WERI-Rb-1 (cell line): ENCODE data around the gene CHURC1.

Experiments
- DNase-seq: peaks from one replicate; pipeline ENCODE4 v3.0.0-alpha.2; 2020
- H3K27ac ChIP-seq: fragments of 250-450 bp; sonication (Bioruptor Pico); 2 replicates; pipeline ENCODE4 v1.5.1; 2020; ENCODE audit warnings: mild to moderate bottlenecking, moderate library complexity
- H3K27me3 ChIP-seq: fragments of 250-450 bp; sonication (Bioruptor Pico); 2 replicates; pipeline ENCODE4 v1.5.1; 2021; ENCODE audit warnings: mild to moderate bottlenecking, low read depth, moderate library complexity; ENCODE audit not compliant: insufficient read depth, severe bottlenecking
- H3K36me3 ChIP-seq: fragments of 250-450 bp; sonication (Bioruptor Pico); 2 replicates; pipeline ENCODE4 v1.5.1; 2020; ENCODE audit warnings: mild to moderate bottlenecking, moderate library complexity
- H3K4me3 ChIP-seq: 2 replicates; pipeline ENCODE4 v1.5.1; 2011; ENCODE audit warnings: low read depth, mild to moderate bottlenecking, control low read depth, low read length
- H3K9me3 ChIP-seq: fragments of 250-450 bp; sonication (Bioruptor Pico); 2 replicates; pipeline ENCODE4 v1.5.1; 2021; ENCODE audit warnings: mild to moderate bottlenecking, moderate library complexity; ENCODE audit not compliant: severe bottlenecking
- TF ChIP-seq, protein P1 (sequence below): IDR thresholded peaks from 2 replicates; pipeline ENCODE4 v1.5.1; 2011; ENCODE audit warnings: low read depth, mild to moderate bottlenecking, control low read depth, inconsistent platforms, low read length

CHURC1 gene

GRCh38 chr14:64939817-64940190, 25.5 kb downstream of the CHURC1 start:
- Histone ChIP-seq H3K27ac (no peak overlapping the region), H3K4me3 (no peak overlapping the region), H3K9me3 (no peaks in the 10 kb centered on the region), H3K27me3 (no peaks in the 10 kb centered on the region), H3K36me3 (no peaks in the 10 kb centered on the region)
- DNase-seq = no peak
- TF ChIP-seq, protein P1, sequence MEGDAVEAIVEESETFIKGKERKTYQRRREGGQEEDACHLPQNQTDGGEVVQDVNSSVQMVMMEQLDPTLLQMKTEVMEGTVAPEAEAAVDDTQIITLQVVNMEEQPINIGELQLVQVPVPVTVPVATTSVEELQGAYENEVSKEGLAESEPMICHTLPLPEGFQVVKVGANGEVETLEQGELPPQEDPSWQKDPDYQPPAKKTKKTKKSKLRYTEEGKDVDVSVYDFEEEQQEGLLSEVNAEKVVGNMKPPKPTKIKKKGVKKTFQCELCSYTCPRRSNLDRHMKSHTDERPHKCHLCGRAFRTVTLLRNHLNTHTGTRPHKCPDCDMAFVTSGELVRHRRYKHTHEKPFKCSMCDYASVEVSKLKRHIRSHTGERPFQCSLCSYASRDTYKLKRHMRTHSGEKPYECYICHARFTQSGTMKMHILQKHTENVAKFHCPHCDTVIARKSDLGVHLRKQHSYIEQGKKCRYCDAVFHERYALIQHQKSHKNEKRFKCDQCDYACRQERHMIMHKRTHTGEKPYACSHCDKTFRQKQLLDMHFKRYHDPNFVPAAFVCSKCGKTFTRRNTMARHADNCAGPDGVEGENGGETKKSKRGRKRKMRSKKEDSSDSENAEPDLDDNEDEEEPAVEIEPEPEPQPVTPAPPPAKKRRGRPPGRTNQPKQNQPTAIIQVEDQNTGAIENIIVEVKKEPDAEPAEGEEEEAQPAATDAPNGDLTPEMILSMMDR = no peak

GRCh38 chr14:64940336-64940910, 26.2 kb downstream of the CHURC1 start:
- Histone ChIP-seq H3K27ac (no peak overlapping the region), H3K36me3 (no peaks in the 10 kb centered on the region), H3K27me3 (no peaks in the 10 kb centered on the region), H3K9me3 (no peaks in the 10 kb centered on the region), H3K4me3 (no peak overlapping the region)
- TF ChIP-seq, protein P1 = no peak
- no peak for DNase-seq

DNA sequence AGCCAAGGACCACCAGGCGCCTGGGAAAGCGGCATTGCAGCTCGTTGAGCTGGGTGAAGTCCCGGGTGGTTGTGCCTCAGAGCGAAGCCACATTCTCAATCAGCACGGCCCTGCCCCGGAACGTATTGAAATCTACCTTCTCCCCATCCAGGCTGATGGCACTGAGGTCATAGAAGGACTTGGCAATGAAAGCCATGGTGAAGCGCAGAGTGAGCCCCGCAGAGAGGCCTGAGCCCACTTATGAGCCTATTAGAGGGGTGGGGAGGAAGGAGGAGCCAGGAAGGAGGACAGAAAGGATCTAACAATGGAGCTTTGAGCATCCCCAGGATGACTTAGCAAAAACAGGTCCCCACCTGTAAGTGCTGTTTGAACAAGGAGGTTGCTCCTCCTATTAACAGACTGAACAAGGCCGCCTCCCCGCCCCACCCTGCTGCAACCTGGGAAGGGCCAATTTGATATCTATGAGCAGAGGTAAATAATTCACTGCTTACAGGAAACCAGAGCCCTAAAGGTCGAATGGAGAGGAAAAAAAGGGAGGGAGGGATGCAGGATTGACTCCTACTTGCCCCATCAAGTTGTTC, 28.4 kb downstream of the CHURC1 start, which contains the start of gene GPX2:
Gene GPX2 (minus strand): TSS at position 215 of the 581 bp plus-strand sequence. CDS start 19 bp downstream, at position 196.
- Histone ChIP-seq H3K4me3 (no peak within 1 kb of the TSS), H3K36me3 (no peaks in the 10 kb centered on the region), H3K9me3 (no peaks in the 10 kb centered on the region), H3K27me3 (no peaks in the 10 kb centered on the region), H3K27ac (no peak within 1 kb of the TSS)
- DNase-seq = no peak
- TF ChIP-seq, protein P1 = no peak

DNA sequence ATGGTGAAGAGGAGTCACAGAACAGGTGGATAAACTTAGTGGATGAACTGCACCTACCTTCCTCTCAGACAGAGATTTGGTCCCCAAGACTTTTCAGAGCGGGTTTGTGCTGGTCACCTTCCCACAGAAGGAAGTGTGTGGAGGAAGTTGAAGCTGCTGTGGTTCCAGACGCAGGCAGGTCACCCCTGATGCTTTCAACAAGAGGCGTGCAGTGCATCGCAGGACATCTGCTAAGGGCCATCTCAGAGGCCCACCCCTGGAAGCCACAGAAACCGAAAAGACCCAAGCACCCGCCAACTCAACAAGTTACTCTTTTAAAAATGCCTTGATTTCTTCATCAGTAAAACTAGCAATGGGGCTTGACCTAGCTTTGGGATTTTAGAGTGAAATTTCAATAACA, 29.3 kb downstream of the CHURC1 start:
- Histone ChIP-seq H3K27me3 (no peaks in the 10 kb centered on the region), H3K27ac (no peak overlapping the region), H3K9me3 (no peaks in the 10 kb centered on the region), H3K4me3 (no peak overlapping the region), H3K36me3 (no peaks in the 10 kb centered on the region)
- DNase-seq = no peak
- TF ChIP-seq, protein P1 = no peak

DNA sequence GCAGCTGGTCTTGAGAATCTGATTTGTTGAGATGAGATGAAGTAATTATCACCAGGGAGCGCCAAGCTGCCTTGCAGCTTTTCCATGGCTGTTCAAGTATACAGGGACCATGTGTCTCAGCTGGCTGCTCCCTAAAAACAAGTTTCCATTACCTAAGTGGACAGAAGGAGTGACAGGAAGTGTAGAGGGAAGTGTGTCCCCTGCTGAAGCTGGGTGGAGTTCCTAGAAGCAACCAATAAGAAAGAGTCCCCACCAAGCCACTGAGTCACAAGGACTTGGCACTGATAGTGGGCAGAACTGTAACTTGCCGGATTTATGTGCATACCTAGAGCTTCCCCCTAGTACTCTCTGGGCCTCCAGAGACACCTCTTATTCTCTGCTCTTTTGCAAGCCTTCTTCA, 29.8 kb downstream of the CHURC1 start:
- no peaks in the 10 kb centered on the region for H3K27me3 ChIP-seq
- H3K9me3 ChIP-seq = no peaks in the 10 kb centered on the region
- H3K36me3 ChIP-seq = no peaks in the 10 kb centered on the region
- no peak overlapping the region for H3K27ac ChIP-seq
- DNase-seq = no peak
- TF ChIP-seq, protein P1 = no peak
- no peak overlapping the region for H3K4me3 ChIP-seq

DNA sequence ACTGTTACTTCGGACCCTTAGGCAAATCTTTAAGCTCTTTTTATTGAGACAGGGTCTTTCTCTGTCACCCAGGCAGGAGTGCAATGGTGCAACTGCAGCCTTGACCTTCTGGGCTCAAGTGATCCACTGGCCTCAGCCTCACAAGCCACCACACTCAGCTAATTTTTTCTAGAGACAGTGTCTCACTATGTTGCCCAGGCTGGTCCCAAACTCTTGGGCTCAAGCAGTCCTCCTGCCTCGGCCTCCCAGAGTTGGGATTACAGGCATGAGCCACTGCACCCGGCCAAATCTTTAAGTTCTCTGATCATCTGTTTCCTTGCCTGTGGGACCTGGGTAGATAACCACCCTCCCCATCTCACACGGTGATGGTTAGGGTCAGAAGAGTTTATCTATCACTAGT, 30.6 kb downstream of the CHURC1 start:
- TF ChIP-seq, protein P1 = no peak

More for the DNA sequence above, 30.6 kb downstream of the CHURC1 start:
- Histone ChIP-seq H3K4me3 (no peak overlapping the region), H3K9me3 (no peaks in the 10 kb centered on the region), H3K36me3 (no peaks in the 10 kb centered on the region), H3K27me3 (no peaks in the 10 kb centered on the region), H3K27ac (no peak overlapping the region)
- DNase-seq = no peak
